Mesendoderm (in vitro differentiated cells): ENCODE measurements around the gene ATP4A.
A peak's percentile ranks its signal among the peaks of the same experiment; 100 is the strongest.

Source experiments
- DNase-seq: peaks from one replicate; pipeline ENCODE4 v3.0.0; 2013
- H2AK5ac ChIP-seq: 2 replicates; pipeline ENCODE4 v1.6.1; 2013; ENCODE audit warnings: low read length, inconsistent platforms
- H2BK120ac ChIP-seq: 2 replicates; pipeline ENCODE4 v1.6.1; 2013; ENCODE audit warnings: low read depth, mild to moderate bottlenecking, low read length, moderate library complexity, mixed read lengths
- H2BK15ac ChIP-seq: replicated peaks from 2 replicates; pipeline ENCODE4 v1.6.1; 2013; ENCODE audit warnings: low read depth, mild to moderate bottlenecking, moderate library complexity
- H2BK5ac ChIP-seq: 2 replicates; pipeline ENCODE4 v1.6.1; 2013; ENCODE audit warnings: low read length, inconsistent platforms
- H3K18ac ChIP-seq: 2 replicates; pipeline ENCODE4 v1.6.1; 2013; ENCODE audit warnings: mild to moderate bottlenecking, low read length, mixed read lengths
- H3K23ac ChIP-seq: one replicate; pipeline ENCODE4 v1.6.1; 2013; ENCODE audit warnings: low read length
- H3K27ac ChIP-seq: 2 replicates; pipeline ENCODE4 v1.5.1; 2013; ENCODE audit warnings: low read depth, mild to moderate bottlenecking, inconsistent platforms, low read length, moderate library complexity
- H3K27me3 ChIP-seq: 2 replicates; pipeline ENCODE4 v1.6.1; 2013; ENCODE audit warnings: low read length, control low read depth, mild to moderate bottlenecking, inconsistent platforms; ENCODE audit not compliant: insufficient read depth, poor library complexity
- H3K36me3 ChIP-seq: 2 replicates; pipeline ENCODE4 v1.6.1; 2013; ENCODE audit warnings: low read length, inconsistent platforms; ENCODE audit not compliant: control insufficient read depth, insufficient read depth
- H3K4ac ChIP-seq: one replicate; pipeline ENCODE4 v1.6.1; 2013; ENCODE audit warnings: low read depth, mild to moderate bottlenecking, low read length, moderate library complexity
- H3K4me1 ChIP-seq: 2 replicates; pipeline ENCODE4 v1.6.1; 2013; ENCODE audit warnings: low read depth, low read length, inconsistent platforms; ENCODE audit not compliant: control insufficient read depth
- H3K4me2 ChIP-seq: 2 replicates; pipeline ENCODE4 v1.6.1; 2013; ENCODE audit warnings: low read length
- H3K4me3 ChIP-seq: 2 replicates; pipeline ENCODE4 v1.5.1; 2013; ENCODE audit warnings: mild to moderate bottlenecking, low read length
- H3K56ac ChIP-seq: one replicate; pipeline ENCODE4 v1.6.1; 2013; ENCODE audit warnings: low read length
- H3K79me1 ChIP-seq: 2 replicates; pipeline ENCODE4 v1.6.1; 2013; ENCODE audit warnings: low read length, inconsistent platforms
- H3K79me2 ChIP-seq: 2 replicates; pipeline ENCODE4 v1.6.1; 2013; ENCODE audit warnings: mild to moderate bottlenecking, low read length; ENCODE audit not compliant: control insufficient read depth, insufficient read depth
- H3K9ac ChIP-seq: 2 replicates; pipeline ENCODE4 v1.6.1; 2013; ENCODE audit warnings: low read length, inconsistent platforms
- H4K5ac ChIP-seq: one replicate; pipeline ENCODE4 v1.6.1; 2013; ENCODE audit warnings: low read length
- H4K8ac ChIP-seq: one replicate; pipeline ENCODE4 v1.6.1; 2013; ENCODE audit warnings: low read depth, mild to moderate bottlenecking, control low read depth, low read length, moderate library complexity
- WGBS: extraction: QIAGEN DNeasy Blood & Tissue Kit; methylation state at CpG from one replicate; pipeline ENCODE4 v1.1.7; 2013; ENCODE audit warnings: low lambda C conversion rate, missing lambda C conversion rate; ENCODE audit not compliant: insufficient coverage; ENCODE audit errors: extremely low coverage; 5-methylcytosine and 5-hydroxymethylcytosine counted together

The ATP4A gene

DNA sequence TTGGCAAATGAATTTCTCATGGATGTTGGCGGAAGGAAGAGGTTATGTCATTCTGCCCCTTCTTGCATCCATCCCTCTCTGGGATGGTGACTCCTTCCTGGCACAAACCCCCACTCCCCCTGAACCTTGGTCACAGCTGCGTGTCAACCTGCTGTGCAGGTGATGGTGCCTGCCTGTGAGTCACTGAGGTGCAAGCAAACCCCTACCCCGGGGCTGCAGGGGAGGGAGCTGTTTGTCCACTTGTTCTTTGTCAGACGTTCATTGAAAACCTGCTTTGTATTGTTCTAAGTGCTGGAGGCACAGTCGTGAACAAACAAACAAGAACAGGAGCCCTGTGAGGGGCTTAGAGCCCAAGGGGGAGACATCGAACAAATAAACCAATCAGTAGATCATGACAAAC, 32.2 kb downstream of the ATP4A start:
- Histone ChIP-seq H3K9ac (no peak overlapping the region), H3K27ac (no peak overlapping the region), H2AK5ac (no peak overlapping the region), H4K5ac (no peak overlapping the region), H2BK5ac (no peak overlapping the region), H2BK120ac (no peak overlapping the region), H3K79me2 (no peaks in the 10 kb centered on the region), H3K56ac (no peak overlapping the region), H3K4me1 (peaks cover 4% of the 10 kb centered on the region), H4K8ac (no peak overlapping the region), H3K4me3 (no peak overlapping the region), H3K27me3 (no peaks in the 10 kb centered on the region), H3K36me3 (no peaks in the 10 kb centered on the region), H3K23ac (no peak overlapping the region), H3K4me2 (no peak overlapping the region), H3K4ac (no peak overlapping the region), H3K18ac (no peak overlapping the region), H3K79me1 (no peaks in the 10 kb centered on the region), H2BK15ac (no peak overlapping the region)
- no CpG with 5 or more reads among the region's 6 CpGs for WGBS
- DNase-seq = no peak

GRCh38 chr19:35529241-35530218, 33.9 kb downstream of the ATP4A start:
- H3K56ac ChIP-seq = no peak overlapping the region
- DNase-seq = no peak

DNA sequence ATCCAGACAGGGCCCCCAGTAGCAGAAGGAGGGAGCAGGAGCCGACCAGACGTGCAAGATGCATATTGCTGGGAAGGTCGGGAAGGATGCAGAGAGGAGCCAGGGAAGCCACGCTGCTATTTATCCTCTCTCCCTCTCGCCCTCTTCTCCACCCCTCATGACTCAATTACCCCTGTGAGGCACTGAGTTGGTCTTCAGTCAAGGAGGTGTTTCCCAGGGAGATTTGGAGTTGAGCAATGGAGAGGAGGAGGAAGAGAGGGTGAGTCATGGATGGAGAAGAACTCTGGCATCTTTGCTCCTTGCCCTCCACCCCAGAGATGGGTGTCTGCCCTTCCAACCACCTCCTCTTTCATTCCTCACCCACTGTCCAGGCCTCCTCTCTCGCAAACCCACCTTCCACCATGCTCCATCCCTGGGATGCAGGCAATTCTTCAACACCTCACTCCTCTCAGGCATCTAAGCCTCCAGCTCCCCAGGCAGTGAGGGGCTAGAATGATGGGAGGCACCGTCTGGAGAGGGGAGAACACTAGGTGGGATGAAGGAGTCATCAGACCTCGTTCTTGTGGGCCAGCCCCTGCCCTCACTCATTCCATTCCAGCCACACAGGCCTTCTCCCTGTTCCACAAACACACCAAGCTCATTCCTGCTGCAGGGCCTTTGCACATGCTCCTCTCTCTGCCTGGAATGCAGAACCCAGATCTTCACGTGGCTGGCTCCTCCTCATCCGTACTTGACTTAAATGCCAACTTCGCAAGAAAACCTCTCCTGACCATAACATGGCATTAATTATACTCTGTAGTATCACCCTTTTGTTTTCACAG, 35.0 kb downstream of the ATP4A start, which contains the start of gene SBSN:
SBSN (minus strand) TSS at position 94 of the 821 bp plus-strand sequence; CDS start at position 64, 30 bp downstream.
- no peak within 1 kb of the TSS for H3K18ac ChIP-seq
- H2BK5ac ChIP-seq = no peak within 1 kb of the TSS
- no peaks in the 10 kb centered on the region for H3K79me1 ChIP-seq
- DNase-seq = no peak
- no peak within 1 kb of the TSS for H3K4me2 ChIP-seq
- H3K56ac ChIP-seq = no peak within 1 kb of the TSS
- no peak within 1 kb of the TSS for H2BK120ac ChIP-seq
- H2AK5ac ChIP-seq = no peak within 1 kb of the TSS
- no peak within 1 kb of the TSS for H3K23ac ChIP-seq
- H4K8ac ChIP-seq = no peak within 1 kb of the TSS
- H2BK15ac ChIP-seq = no peak within 1 kb of the TSS
- H3K79me2 ChIP-seq = no peaks in the 10 kb centered on the region
- H3K4me1 ChIP-seq = peaks cover 3% of the 10 kb centered on the region
- H3K9ac ChIP-seq = no peak within 1 kb of the TSS
- no peak within 1 kb of the TSS for H3K27ac ChIP-seq
- H3K4me3 ChIP-seq = no peak within 1 kb of the TSS
- no peaks in the 10 kb centered on the region for H3K27me3 ChIP-seq
- no peaks in the 10 kb centered on the region for H3K36me3 ChIP-seq
- no peak within 1 kb of the TSS for H3K4ac ChIP-seq
- no peak within 1 kb of the TSS for H4K5ac ChIP-seq
- no CpG with 5 or more reads among the region's 11 CpGs for WGBS

More at GRCh38 chr19:35529241-35530218, 33.9 kb downstream of the ATP4A start:
- Histone ChIP-seq H2BK15ac (no peak overlapping the region), H3K9ac (no peak overlapping the region), H3K23ac (no peak overlapping the region), H2AK5ac (no peak overlapping the region), H3K4me2 (no peak overlapping the region), H4K8ac (no peak overlapping the region), H3K18ac (no peak overlapping the region), H3K27me3 (no peaks in the 10 kb centered on the region), H3K4me1 (peaks cover 4% of the 10 kb centered on the region), H3K4ac (no peak overlapping the region), H3K79me2 (no peaks in the 10 kb centered on the region), H4K5ac (no peak overlapping the region), H2BK5ac (no peak overlapping the region), H3K27ac (no peak overlapping the region), H3K36me3 (no peaks in the 10 kb centered on the region), H2BK120ac (no peak overlapping the region), H3K79me1 (no peaks in the 10 kb centered on the region), H3K4me3 (no peak overlapping the region)
- no CpG with 5 or more reads among the region's 19 CpGs for WGBS

DNA sequence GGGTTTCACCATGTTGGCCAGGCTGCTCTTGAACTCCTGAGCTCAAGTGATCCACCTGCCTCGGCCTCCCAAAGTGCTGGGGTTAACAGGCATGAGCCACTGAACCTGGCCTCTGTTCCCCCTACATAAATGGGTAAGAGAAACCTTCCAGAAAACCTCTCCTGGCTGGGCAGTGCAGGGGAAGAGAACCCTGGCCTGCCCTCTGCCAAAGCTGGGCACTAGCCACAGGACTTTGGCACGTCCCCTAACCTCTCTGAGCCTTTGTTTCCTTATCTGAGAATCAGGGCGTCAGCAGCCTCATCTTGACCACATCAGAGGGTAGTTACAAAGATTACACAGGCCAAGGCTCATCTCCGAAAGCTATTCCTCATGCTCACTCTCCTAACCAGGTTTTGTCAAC, 37.6 kb downstream of the ATP4A start:
- no peak overlapping the region for H2BK5ac ChIP-seq
- H3K27me3 ChIP-seq = no peaks in the 10 kb centered on the region
- no peak overlapping the region for H3K4me3 ChIP-seq
- H3K79me1 ChIP-seq = no peaks in the 10 kb centered on the region
- no peak overlapping the region for H2BK15ac ChIP-seq
- no peak overlapping the region for H3K23ac ChIP-seq
- no peaks in the 10 kb centered on the region for H3K79me2 ChIP-seq
- H3K9ac ChIP-seq = no peak overlapping the region
- H3K27ac ChIP-seq = no peak overlapping the region
- no peaks in the 10 kb centered on the region for H3K4me1 ChIP-seq
- DNase-seq = no peak
- no peaks in the 10 kb centered on the region for H3K36me3 ChIP-seq
- H3K4ac ChIP-seq = no peak overlapping the region
- no peak overlapping the region for H2AK5ac ChIP-seq
- no peak overlapping the region for H4K5ac ChIP-seq
- no peak overlapping the region for H3K18ac ChIP-seq
- WGBS = no CpG with 5 or more reads among the region's 4 CpGs
- no peak overlapping the region for H3K4me2 ChIP-seq
- H2BK120ac ChIP-seq = no peak overlapping the region
- H4K8ac ChIP-seq = no peak overlapping the region
- no peak overlapping the region for H3K56ac ChIP-seq

- H3K23ac ChIP-seq = no peak overlapping the region
- no peak overlapping the region for H3K18ac ChIP-seq
- no peak overlapping the region for H3K4ac ChIP-seq
- H3K4me3 ChIP-seq = no peak overlapping the region
- no peak overlapping the region for H4K5ac ChIP-seq
- H3K79me2 ChIP-seq = no peaks in the 10 kb centered on the region
- H3K9ac ChIP-seq = no peak overlapping the region
- H2AK5ac ChIP-seq = no peak overlapping the region
- no peak overlapping the region for H2BK120ac ChIP-seq
- H3K4me2 ChIP-seq = no peak overlapping the region
- H2BK5ac ChIP-seq = no peak overlapping the region
- H3K36me3 ChIP-seq = no peaks in the 10 kb centered on the region
- H2BK15ac ChIP-seq = no peak overlapping the region
- no peak overlapping the region for H3K27ac ChIP-seq
- no peaks in the 10 kb centered on the region for H3K27me3 ChIP-seq
- no CpG with 5 or more reads among the region's 11 CpGs for WGBS
- H3K56ac ChIP-seq = no peak overlapping the region
- H4K8ac ChIP-seq = no peak overlapping the region
- DNase-seq = peak; percentile 42
- H3K4me1 ChIP-seq = no peaks in the 10 kb centered on the region
- H3K79me1 ChIP-seq = no peaks in the 10 kb centered on the region
Observed at GRCh38 chr19:35524181-35524837, 39.1 kb downstream of the ATP4A start.
